SU-DHL-6 (cell line): ENCODE results near the gene KISS1.

Experiments
- CTCF ChIP-seq: fragments of 200-600 bp; sonication (generic); IDR thresholded peaks from one replicate; pipeline ENCODE4 v1.5.1; 2017; ENCODE audit warnings: antibody characterized with exemption, mild to moderate bottlenecking, low read length, moderate library complexity; ENCODE audit not compliant: insufficient read depth, poor library complexity, severe bottlenecking
- EZH2phosphoT487 ChIP-seq: fragments of 200-600 bp; sonication (generic), shearing (Covaris generic); conservative IDR thresholded peaks from 2 replicates; pipeline ENCODE4 v1.6.1; 2018; ENCODE audit warnings: mild to moderate bottlenecking, antibody characterized with exemption, low read length, moderate library complexity, mixed read lengths

GRCh38 chr1:204202481-204202880 lies 6.2 kb upstream of the KISS1 start:
- no peak for TF ChIP-seq CTCF
- TF ChIP-seq EZH2phosphoT487, result no peak
